Mesendoderm (in vitro differentiated cells): Measurements from ENCODE around the gene TBC1D8.

Source experiments
- DNase-seq: peaks from one replicate; pipeline ENCODE4 v3.0.0; 2013
- H2AK5ac ChIP-seq: 2 replicates; pipeline ENCODE4 v1.6.1; 2013; ENCODE audit warnings: low read length, inconsistent platforms
- H2BK120ac ChIP-seq: 2 replicates; pipeline ENCODE4 v1.6.1; 2013; ENCODE audit warnings: low read depth, mild to moderate bottlenecking, low read length, moderate library complexity, mixed read lengths
- H2BK15ac ChIP-seq: replicated peaks from 2 replicates; pipeline ENCODE4 v1.6.1; 2013; ENCODE audit warnings: low read depth, mild to moderate bottlenecking, moderate library complexity
- H2BK5ac ChIP-seq: 2 replicates; pipeline ENCODE4 v1.6.1; 2013; ENCODE audit warnings: low read length, inconsistent platforms
- H3K18ac ChIP-seq: 2 replicates; pipeline ENCODE4 v1.6.1; 2013; ENCODE audit warnings: mild to moderate bottlenecking, low read length, mixed read lengths
- H3K23ac ChIP-seq: one replicate; pipeline ENCODE4 v1.6.1; 2013; ENCODE audit warnings: low read length
- H3K27ac ChIP-seq: 2 replicates; pipeline ENCODE4 v1.5.1; 2013; ENCODE audit warnings: low read depth, mild to moderate bottlenecking, inconsistent platforms, low read length, moderate library complexity
- H3K27me3 ChIP-seq: 2 replicates; pipeline ENCODE4 v1.6.1; 2013; ENCODE audit warnings: low read length, control low read depth, mild to moderate bottlenecking, inconsistent platforms; ENCODE audit not compliant: insufficient read depth, poor library complexity
- H3K36me3 ChIP-seq: 2 replicates; pipeline ENCODE4 v1.6.1; 2013; ENCODE audit warnings: low read length, inconsistent platforms; ENCODE audit not compliant: control insufficient read depth, insufficient read depth
- H3K4ac ChIP-seq: one replicate; pipeline ENCODE4 v1.6.1; 2013; ENCODE audit warnings: low read depth, mild to moderate bottlenecking, low read length, moderate library complexity
- H3K4me1 ChIP-seq: 2 replicates; pipeline ENCODE4 v1.6.1; 2013; ENCODE audit warnings: low read depth, low read length, inconsistent platforms; ENCODE audit not compliant: control insufficient read depth
- H3K4me2 ChIP-seq: 2 replicates; pipeline ENCODE4 v1.6.1; 2013; ENCODE audit warnings: low read length
- H3K4me3 ChIP-seq: 2 replicates; pipeline ENCODE4 v1.5.1; 2013; ENCODE audit warnings: mild to moderate bottlenecking, low read length
- H3K56ac ChIP-seq: one replicate; pipeline ENCODE4 v1.6.1; 2013; ENCODE audit warnings: low read length
- H3K79me1 ChIP-seq: 2 replicates; pipeline ENCODE4 v1.6.1; 2013; ENCODE audit warnings: low read length, inconsistent platforms
- H3K79me2 ChIP-seq: 2 replicates; pipeline ENCODE4 v1.6.1; 2013; ENCODE audit warnings: mild to moderate bottlenecking, low read length; ENCODE audit not compliant: control insufficient read depth, insufficient read depth
- H3K9ac ChIP-seq: 2 replicates; pipeline ENCODE4 v1.6.1; 2013; ENCODE audit warnings: low read length, inconsistent platforms
- H4K5ac ChIP-seq: one replicate; pipeline ENCODE4 v1.6.1; 2013; ENCODE audit warnings: low read length
- H4K8ac ChIP-seq: one replicate; pipeline ENCODE4 v1.6.1; 2013; ENCODE audit warnings: low read depth, mild to moderate bottlenecking, control low read depth, low read length, moderate library complexity
- WGBS: extraction: QIAGEN DNeasy Blood & Tissue Kit; methylation state at CpG from one replicate; pipeline ENCODE4 v1.1.7; 2013; ENCODE audit warnings: low lambda C conversion rate, missing lambda C conversion rate; ENCODE audit not compliant: insufficient coverage; ENCODE audit errors: extremely low coverage; 5-methylcytosine and 5-hydroxymethylcytosine counted together

TBC1D8 gene

GRCh38 chr2:101107241-101107640, 43.9 kb downstream of the TBC1D8 start:
- no peaks in the 10 kb centered on the region for H3K36me3 ChIP-seq
- peaks cover 6% of the 10 kb centered on the region for H3K79me1 ChIP-seq
- no peak overlapping the region for H3K4me3 ChIP-seq
- H2BK120ac ChIP-seq: no peak overlapping the region
- no peak overlapping the region for H3K56ac ChIP-seq
- no peak overlapping the region for H3K4me2 ChIP-seq
- peaks cover 4% of the 10 kb centered on the region for H3K79me2 ChIP-seq
- H3K4me1 ChIP-seq: no peaks in the 10 kb centered on the region
- DNase-seq: no peak
- H3K27ac ChIP-seq: no peak overlapping the region
- no peak overlapping the region for H3K18ac ChIP-seq
- no peak overlapping the region for H2AK5ac ChIP-seq
- no peak overlapping the region for H4K8ac ChIP-seq
- no peak overlapping the region for H3K9ac ChIP-seq
- no CpG with 5 or more reads among the region's 1 CpG for WGBS
- H4K5ac ChIP-seq: no peak overlapping the region
- no peak overlapping the region for H2BK15ac ChIP-seq
- H3K4ac ChIP-seq: no peak overlapping the region
- no peak overlapping the region for H2BK5ac ChIP-seq
- no peak overlapping the region for H3K23ac ChIP-seq
- H3K27me3 ChIP-seq: no peaks in the 10 kb centered on the region

- H3K4ac ChIP-seq: no peak overlapping the region
- no peak overlapping the region for H4K8ac ChIP-seq
- no peak overlapping the region for H4K5ac ChIP-seq
- no peaks in the 10 kb centered on the region for H3K27me3 ChIP-seq
- H3K4me1 ChIP-seq: no peaks in the 10 kb centered on the region
- no peaks in the 10 kb centered on the region for H3K36me3 ChIP-seq
- no peak overlapping the region for H3K18ac ChIP-seq
- H2BK15ac ChIP-seq: no peak overlapping the region
- no peak overlapping the region for H3K9ac ChIP-seq
- H2AK5ac ChIP-seq: no peak overlapping the region
- no peak overlapping the region for H3K23ac ChIP-seq
- peaks cover 4% of the 10 kb centered on the region for H3K79me1 ChIP-seq
- H3K27ac ChIP-seq: no peak overlapping the region
- no peak for DNase-seq
- no peak overlapping the region for H3K4me3 ChIP-seq
- H2BK120ac ChIP-seq: no peak overlapping the region
- WGBS: no CpG with 5 or more reads among the region's 12 CpGs
- no peak overlapping the region for H2BK5ac ChIP-seq
- H3K4me2 ChIP-seq: no peak overlapping the region
- H3K79me2 ChIP-seq: peaks cover 4% of the 10 kb centered on the region
- no peak overlapping the region for H3K56ac ChIP-seq
Measured at GRCh38 chr2:101106453-101107181, 44.6 kb downstream of the TBC1D8 start.

GRCh38 chr2:101105654-101106053, 45.5 kb downstream of the TBC1D8 start:
- Histone ChIP-seq H3K4me3 (no peak overlapping the region), H3K36me3 (no peaks in the 10 kb centered on the region), H3K79me1 (peaks cover 4% of the 10 kb centered on the region), H2BK5ac (no peak overlapping the region), H3K27ac (no peak overlapping the region), H3K4me1 (no peaks in the 10 kb centered on the region), H3K23ac (no peak overlapping the region), H2BK120ac (no peak overlapping the region), H3K18ac (no peak overlapping the region), H3K79me2 (peaks cover 4% of the 10 kb centered on the region), H2AK5ac (no peak overlapping the region), H3K4ac (no peak overlapping the region), H3K9ac (no peak overlapping the region), H3K56ac (no peak overlapping the region), H2BK15ac (no peak overlapping the region), H3K4me2 (no peak overlapping the region), H4K8ac (no peak overlapping the region), H3K27me3 (no peaks in the 10 kb centered on the region), H4K5ac (no peak overlapping the region)
- WGBS: no CpG with 5 or more reads among the region's 4 CpGs
- DNase-seq: no peak

GRCh38 chr2:101097638-101098037, 53.5 kb downstream of the TBC1D8 start:
- Histone ChIP-seq H2BK120ac (no peak overlapping the region), H3K4me2 (no peak overlapping the region), H3K27me3 (no peaks in the 10 kb centered on the region), H3K4ac (no peak overlapping the region), H3K27ac (no peak overlapping the region), H3K79me2 (no peaks in the 10 kb centered on the region), H2AK5ac (no peak overlapping the region), H3K79me1 (no peaks in the 10 kb centered on the region), H3K18ac (no peak overlapping the region), H3K9ac (no peak overlapping the region), H2BK5ac (no peak overlapping the region), H4K5ac (no peak overlapping the region), H3K4me1 (no peaks in the 10 kb centered on the region), H3K4me3 (no peak overlapping the region), H3K36me3 (no peaks in the 10 kb centered on the region), H3K23ac (no peak overlapping the region), H4K8ac (no peak overlapping the region), H2BK15ac (no peak overlapping the region), H3K56ac (no peak overlapping the region)
- no peak for DNase-seq

- H3K4me1 ChIP-seq: no peaks in the 10 kb centered on the region
- H3K4ac ChIP-seq: no peak overlapping the region
- H3K27me3 ChIP-seq: no peaks in the 10 kb centered on the region
- H3K79me1 ChIP-seq: no peaks in the 10 kb centered on the region
- H3K79me2 ChIP-seq: no peaks in the 10 kb centered on the region
- H2BK15ac ChIP-seq: no peak overlapping the region
- no peak overlapping the region for H4K8ac ChIP-seq
- H3K18ac ChIP-seq: no peak overlapping the region
- H3K36me3 ChIP-seq: no peaks in the 10 kb centered on the region
- WGBS: no CpG with 5 or more reads among the region's 4 CpGs
- H3K23ac ChIP-seq: no peak overlapping the region
- no peak overlapping the region for H3K27ac ChIP-seq
- no peak overlapping the region for H4K5ac ChIP-seq
- no peak overlapping the region for H2BK5ac ChIP-seq
- H3K9ac ChIP-seq: no peak overlapping the region
- no peak overlapping the region for H3K56ac ChIP-seq
- H2AK5ac ChIP-seq: no peak overlapping the region
- no peak overlapping the region for H3K4me3 ChIP-seq
- H2BK120ac ChIP-seq: no peak overlapping the region
- DNase-seq: no peak
- no peak overlapping the region for H3K4me2 ChIP-seq
Measured at GRCh38 chr2:101096619-101097142, 54.5 kb downstream of the TBC1D8 start.

GRCh38 chr2:101094351-101094750, 56.8 kb downstream of the TBC1D8 start:
- no CpG with 5 or more reads among the region's 1 CpG for WGBS
- H3K4me1 ChIP-seq: no peaks in the 10 kb centered on the region
- H3K23ac ChIP-seq: no peak overlapping the region
- H3K27me3 ChIP-seq: no peaks in the 10 kb centered on the region
- no peak overlapping the region for H3K56ac ChIP-seq
- H2BK15ac ChIP-seq: no peak overlapping the region
- no peak overlapping the region for H2BK5ac ChIP-seq
- no peak overlapping the region for H2AK5ac ChIP-seq
- no peak overlapping the region for H4K8ac ChIP-seq
- H3K27ac ChIP-seq: no peak overlapping the region
- H3K36me3 ChIP-seq: no peaks in the 10 kb centered on the region
- H3K79me2 ChIP-seq: no peaks in the 10 kb centered on the region
- no peak overlapping the region for H3K4me2 ChIP-seq
- no peaks in the 10 kb centered on the region for H3K79me1 ChIP-seq
- H3K4ac ChIP-seq: no peak overlapping the region
- H4K5ac ChIP-seq: no peak overlapping the region
- no peak overlapping the region for H3K4me3 ChIP-seq
- DNase-seq: no peak
- no peak overlapping the region for H3K18ac ChIP-seq
- H2BK120ac ChIP-seq: no peak overlapping the region
- no peak overlapping the region for H3K9ac ChIP-seq
